ENCODE results near the gene TEX48. TPM values are rescaled to one million over a fixed set of nuclear protein-coding genes. Genes with fewer than 3 reads are reported as not detected.

TEX48 gene
- total RNA-seq, 1 donor from 2014 or later, result not detected

DNA sequence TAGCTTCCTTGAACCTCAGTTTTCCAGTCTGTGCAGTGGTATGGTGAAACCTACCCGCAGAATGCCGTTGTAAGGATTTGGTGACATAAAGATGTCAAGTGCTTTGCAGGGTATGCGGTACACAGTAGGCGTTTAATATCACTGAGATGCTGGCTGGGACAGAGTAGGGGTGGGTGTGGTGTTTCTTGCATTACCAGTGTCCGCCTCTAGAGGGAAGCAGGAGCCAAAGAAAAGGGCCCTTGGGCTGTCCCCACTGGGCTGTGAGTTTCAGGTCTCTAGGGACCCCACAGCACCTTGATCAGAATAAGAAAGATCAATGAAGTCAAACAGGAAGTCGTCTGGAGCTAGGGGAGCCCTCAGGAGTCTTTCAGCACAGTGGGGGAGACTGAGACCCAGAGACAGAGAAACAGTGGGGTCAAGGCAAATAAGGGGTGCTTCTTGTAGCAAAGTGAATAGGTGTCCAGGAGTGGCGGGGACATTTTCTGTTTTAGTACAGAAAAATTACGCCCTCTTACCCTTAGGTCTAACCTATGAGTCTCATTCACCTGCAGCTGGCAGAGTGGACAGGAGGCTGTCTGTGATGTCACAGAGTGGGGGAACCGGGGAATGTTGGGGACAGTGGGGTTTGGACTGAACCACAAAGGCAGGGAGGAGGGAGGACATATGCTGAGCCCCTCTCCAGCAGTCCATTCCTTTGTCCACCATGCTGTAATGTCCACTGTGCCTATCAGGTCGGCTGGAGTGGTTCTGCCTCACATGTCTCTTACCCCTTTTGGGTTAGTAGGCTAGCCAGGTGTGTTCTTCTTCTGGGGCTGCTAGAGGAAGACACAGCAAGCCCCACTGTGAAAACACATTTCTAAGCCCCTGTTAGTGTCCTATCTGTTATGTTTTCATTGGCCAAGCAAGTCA, 19.7 kb downstream of the TEX48 start:
- no peak for DNase-seq (ENCODE audit: low read depth)
- no peak overlapping the region for H3K4me3 ChIP-seq (ENCODE audit: low read depth, low read length)
- TF ChIP-seq, protein P1, sequence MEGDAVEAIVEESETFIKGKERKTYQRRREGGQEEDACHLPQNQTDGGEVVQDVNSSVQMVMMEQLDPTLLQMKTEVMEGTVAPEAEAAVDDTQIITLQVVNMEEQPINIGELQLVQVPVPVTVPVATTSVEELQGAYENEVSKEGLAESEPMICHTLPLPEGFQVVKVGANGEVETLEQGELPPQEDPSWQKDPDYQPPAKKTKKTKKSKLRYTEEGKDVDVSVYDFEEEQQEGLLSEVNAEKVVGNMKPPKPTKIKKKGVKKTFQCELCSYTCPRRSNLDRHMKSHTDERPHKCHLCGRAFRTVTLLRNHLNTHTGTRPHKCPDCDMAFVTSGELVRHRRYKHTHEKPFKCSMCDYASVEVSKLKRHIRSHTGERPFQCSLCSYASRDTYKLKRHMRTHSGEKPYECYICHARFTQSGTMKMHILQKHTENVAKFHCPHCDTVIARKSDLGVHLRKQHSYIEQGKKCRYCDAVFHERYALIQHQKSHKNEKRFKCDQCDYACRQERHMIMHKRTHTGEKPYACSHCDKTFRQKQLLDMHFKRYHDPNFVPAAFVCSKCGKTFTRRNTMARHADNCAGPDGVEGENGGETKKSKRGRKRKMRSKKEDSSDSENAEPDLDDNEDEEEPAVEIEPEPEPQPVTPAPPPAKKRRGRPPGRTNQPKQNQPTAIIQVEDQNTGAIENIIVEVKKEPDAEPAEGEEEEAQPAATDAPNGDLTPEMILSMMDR (conservative IDR thresholded peaks at IDR 0.05; ENCODE audit: low read depth, low read length), result peak; percentile 86

DNA sequence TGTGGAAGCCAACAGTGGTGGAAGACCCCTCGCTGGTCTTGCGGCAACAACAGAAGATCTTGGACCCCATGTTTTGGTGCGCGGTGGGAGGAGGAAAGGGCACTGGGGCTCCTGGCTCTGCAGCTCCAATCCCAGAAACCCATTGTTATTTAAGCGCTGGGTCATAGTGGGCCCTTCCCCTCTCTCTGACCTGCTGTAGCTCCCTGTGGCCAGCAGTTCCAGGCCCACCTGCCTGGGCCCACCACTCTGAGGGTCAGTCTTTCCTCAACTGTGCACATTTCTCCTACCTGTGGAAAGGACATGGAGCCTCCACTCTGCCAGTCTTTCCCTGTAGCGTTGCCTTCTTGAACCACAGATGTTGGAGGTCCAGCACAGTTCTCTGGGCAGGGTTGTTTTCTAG, 24.3 kb downstream of the TEX48 start, which contains the start of gene TEX53:
TSS of gene TEX53 (minus strand) at position 101 of the 400 bp plus-strand sequence. CDS start at position 70, 31 bp downstream.
- H3K4me3 ChIP-seq (ENCODE audit: low read depth, low read length), result no peak within 1 kb of the TSS
- TF ChIP-seq, protein P1 (conservative IDR thresholded peaks at IDR 0.05; ENCODE audit: low read depth, low read length), result no peak
- no peak for DNase-seq (ENCODE audit: low read depth)

DNA sequence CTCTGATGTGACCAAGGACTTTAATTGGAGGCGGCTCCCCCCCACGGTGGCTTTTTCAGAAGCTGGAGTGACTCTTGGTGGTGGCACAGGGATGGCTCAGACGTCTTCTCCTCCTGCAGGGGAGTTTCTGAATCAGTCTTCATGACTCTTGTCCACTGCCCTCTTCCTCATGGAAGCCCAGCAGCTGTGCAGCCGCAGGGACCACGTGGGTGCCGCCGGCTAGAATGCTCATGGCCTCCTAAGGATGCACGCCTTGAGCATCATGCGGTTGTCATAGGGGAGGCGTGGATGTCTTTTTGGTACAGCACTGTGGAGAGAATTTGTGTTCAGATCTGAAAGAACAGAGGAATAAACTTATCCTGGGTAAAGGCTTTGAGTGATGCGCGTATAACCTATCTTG, 25.7 kb downstream of the TEX48 start:
- H3K4me3 ChIP-seq (ENCODE audit: low read depth, low read length), result no peak overlapping the region
- no peak for DNase-seq (ENCODE audit: low read depth)
- TF ChIP-seq, protein P1 (conservative IDR thresholded peaks at IDR 0.05; ENCODE audit: low read depth, low read length), result no peak

DNA sequence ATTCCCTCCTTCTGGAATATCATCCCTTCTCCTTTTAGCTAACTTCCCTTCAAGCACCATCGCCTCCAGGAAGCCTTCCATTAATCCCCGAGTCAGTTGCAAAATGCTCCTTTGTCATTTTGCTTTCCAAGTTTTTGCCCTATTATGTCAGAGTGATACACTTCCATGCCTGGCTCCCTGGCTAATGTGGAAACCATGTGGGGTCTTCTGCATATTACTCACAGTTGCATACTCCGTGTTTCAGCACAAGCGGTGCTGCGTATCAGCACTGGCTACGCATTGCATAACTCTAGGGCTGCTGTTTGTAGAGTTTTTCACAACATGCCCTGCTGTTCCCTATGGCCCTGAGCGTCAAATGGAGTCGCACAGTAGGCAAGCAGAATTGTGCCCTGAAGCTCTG, 26.3 kb downstream of the TEX48 start:
- TF ChIP-seq, protein P1 (conservative IDR thresholded peaks at IDR 0.05; ENCODE audit: low read depth, low read length), result no peak

DNA sequence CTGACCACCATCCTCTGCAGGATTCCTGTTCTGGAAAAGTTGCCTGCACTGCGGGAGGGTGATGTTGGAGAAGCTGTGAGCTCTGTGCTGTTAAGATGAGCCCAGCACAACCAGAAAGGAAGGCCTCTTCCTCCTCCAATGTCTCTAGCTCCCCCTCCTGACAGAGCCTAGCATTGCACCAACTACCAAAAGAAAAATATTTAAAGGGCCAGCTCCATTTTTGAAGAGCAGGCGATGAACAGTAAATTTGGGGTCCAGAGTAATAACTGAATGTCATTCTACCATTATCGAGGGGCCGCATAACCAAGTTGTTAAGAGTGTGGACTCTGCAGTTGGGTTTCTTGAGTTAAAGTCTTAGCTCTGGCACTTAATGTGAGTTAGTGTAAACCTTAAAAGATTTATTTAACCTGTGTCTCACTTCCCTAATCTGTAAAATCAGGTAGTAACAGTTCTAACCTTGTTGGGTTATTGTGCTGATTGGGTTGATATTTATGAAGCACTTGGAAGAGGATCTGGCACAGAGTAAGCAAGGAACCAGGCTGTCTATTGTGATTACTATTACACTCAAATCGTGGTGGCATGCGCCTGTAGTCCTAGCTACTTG, 28.3 kb downstream of the TEX48 start:
- TF ChIP-seq, protein P1 (conservative IDR thresholded peaks at IDR 0.05; ENCODE audit: low read depth, low read length), result peak; percentile 97
- DNase-seq (ENCODE audit: low read depth), result no peak
- no peak overlapping the region for H3K4me3 ChIP-seq (ENCODE audit: low read depth, low read length)

More for the DNA sequence above, 26.3 kb downstream of the TEX48 start:
- DNase-seq (ENCODE audit: low read depth), result no peak
- H3K4me3 ChIP-seq (ENCODE audit: low read depth, low read length), result no peak overlapping the region

DNA sequence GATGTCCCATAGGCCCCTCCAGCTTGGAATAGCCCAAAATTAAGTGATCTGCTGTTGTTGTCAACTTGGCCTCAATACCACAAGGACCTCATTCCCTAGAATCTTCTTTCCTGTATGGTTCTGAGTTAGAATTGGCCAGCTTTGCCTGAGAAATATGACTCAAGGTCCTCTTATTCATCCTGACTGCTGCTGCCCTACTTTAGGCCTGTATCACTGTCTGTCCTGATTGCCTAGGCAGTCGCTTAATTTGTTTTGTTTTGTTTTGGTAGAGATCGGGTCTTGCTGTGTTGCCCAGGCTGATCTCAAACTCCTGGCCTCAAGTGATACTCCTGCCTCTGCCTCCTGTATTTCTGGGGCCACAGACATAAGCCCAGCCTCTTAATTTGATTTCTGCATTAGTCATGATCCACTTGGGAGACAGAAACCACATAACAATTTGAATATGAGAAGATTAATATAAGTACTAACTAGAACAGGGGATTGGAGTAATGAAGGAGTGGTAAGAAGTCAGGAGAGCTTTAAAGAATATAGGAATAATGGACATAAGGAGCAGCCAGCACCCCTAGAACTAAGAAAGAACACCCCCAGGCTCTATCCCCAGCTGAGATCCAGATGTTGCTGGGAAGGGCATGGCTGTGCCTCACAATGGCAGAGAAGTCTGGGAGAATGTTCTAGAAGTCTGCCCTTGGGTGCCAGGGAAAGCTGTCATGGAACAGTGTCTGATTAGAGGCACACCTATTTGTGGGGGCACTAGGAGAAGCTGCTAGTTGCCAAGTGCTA, 29.0 kb downstream of the TEX48 start:
- DNase-seq (ENCODE audit: low read depth), result no peak
- TF ChIP-seq, protein P1 (conservative IDR thresholded peaks at IDR 0.05; ENCODE audit: low read depth, low read length), result no peak

More for the DNA sequence above, 29.0 kb downstream of the TEX48 start:
- H3K4me3 ChIP-seq (ENCODE audit: low read depth, low read length), result no peak overlapping the region

All from epithelial cell of proximal tubule (primary cell).